Subcutaneous abdominal adipose tissue (tissue), 5 donors: ENCODE measurements around the gene KLF17.
"Not testable (repeated sequence)": the region's sequence is repeated elsewhere in the genome, so short reads cannot be mapped to it uniquely, and the experiment has no call there.

Experiments used
- H3K27ac ChIP-seq: one replicate; pipeline ENCODE4 v1.7.0; 2013; ENCODE audit warnings: low read depth, mild to moderate bottlenecking, inconsistent platforms, low read length, moderate library complexity
- H3K27me3 ChIP-seq, 5 donors: one replicate each; pipeline ENCODE4 v1.7.0; 2013; ENCODE audit warnings: low read length in 5 of 5, inconsistent platforms in 1 of 5; ENCODE audit not compliant: control insufficient read depth in 5 of 5, insufficient read depth in 4 of 5
- H3K36me3 ChIP-seq, 5 donors: one replicate each; pipeline ENCODE4 v1.7.0; 2013; ENCODE audit warnings: low read length in 5 of 5; ENCODE audit not compliant: control insufficient read depth in 5 of 5, insufficient read depth in 5 of 5
- H3K4me1 ChIP-seq, 5 donors: one replicate each; pipeline ENCODE4 v1.7.0; 2013; ENCODE audit warnings: low read length in 5 of 5, mild to moderate bottlenecking in 3 of 5, moderate library complexity in 1 of 5; ENCODE audit not compliant: control insufficient read depth in 5 of 5, insufficient read depth in 5 of 5
- H3K4me3 ChIP-seq, 5 donors: one replicate each; pipeline ENCODE4 v1.7.0; 2013; ENCODE audit warnings: low read length in 5 of 5, low read depth in 1 of 5
- H3K9ac ChIP-seq, 5 donors: one replicate each; pipeline ENCODE4 v1.7.0; 2013; ENCODE audit warnings: low read length in 5 of 5, mild to moderate bottlenecking in 4 of 5, moderate library complexity in 3 of 5
- H3K9me3 ChIP-seq, 5 donors: one replicate each; pipeline ENCODE4 v1.7.0; 2013; ENCODE audit warnings: low read length in 5 of 5; ENCODE audit not compliant: control insufficient read depth in 5 of 5
- donor health status: healthy.
- donor health status: healthy.
- donor health status: healthy.
- donor health status: healthy.
- donor health status: healthy.

The KLF17 gene

GRCh38 chr1:44105810-44106209 is 12.8 kb upstream of the KLF17 start:
- no peak overlapping the region for H3K27ac ChIP-seq

GRCh38 chr1:44108241-44108640 is 10.4 kb upstream of the KLF17 start:
- no peaks in the 10 kb centered on the region for H3K9me3 ChIP-seq
- H3K9ac ChIP-seq: no peak overlapping the region
- H3K4me1 ChIP-seq: peaks cover 0 to 4% (median 0%) of the 10 kb centered on the region in 5 donors
- H3K36me3 ChIP-seq: no peaks in the 10 kb centered on the region
- H3K27me3 ChIP-seq: peaks cover 0 to 7% (median 2%) of the 10 kb centered on the region in 5 donors
- no peak overlapping the region for H3K4me3 ChIP-seq
- no peak overlapping the region for H3K27ac ChIP-seq

More at GRCh38 chr1:44105810-44106209, 12.8 kb upstream of the KLF17 start:
- H3K9me3 ChIP-seq: no peaks in the 10 kb centered on the region
- no peaks in the 10 kb centered on the region for H3K36me3 ChIP-seq
- H3K27me3 ChIP-seq: peaks cover 0 to 7% (median 2%) of the 10 kb centered on the region in 5 donors
- H3K4me1 ChIP-seq: peaks cover 0 to 4% (median 0%) of the 10 kb centered on the region in 5 donors
- H3K4me3 ChIP-seq: no peak overlapping the region
- H3K9ac ChIP-seq: no peak overlapping the region

- H3K27ac ChIP-seq: no peak overlapping the region
- H3K27me3 ChIP-seq: peaks cover 0 to 4% (median 2%) of the 10 kb centered on the region in 5 donors
- H3K36me3 ChIP-seq: no peaks in the 10 kb centered on the region
- no peaks in the 10 kb centered on the region for H3K4me1 ChIP-seq
- H3K9ac ChIP-seq: no peak overlapping the region
- no peak overlapping the region for H3K4me3 ChIP-seq
- H3K9me3 ChIP-seq: no peaks in the 10 kb centered on the region
Measured at GRCh38 chr1:44108971-44109370, 9.7 kb upstream of the KLF17 start.

GRCh38 chr1:44110916-44111315 is 7.7 kb upstream of the KLF17 start:
- H3K9me3 ChIP-seq: no peaks in the 10 kb centered on the region
- no peak overlapping the region for H3K4me3 ChIP-seq
- no peak overlapping the region for H3K27ac ChIP-seq
- H3K9ac ChIP-seq: no peak overlapping the region
- no peaks in the 10 kb centered on the region for H3K36me3 ChIP-seq
- no peaks in the 10 kb centered on the region for H3K4me1 ChIP-seq
- peaks cover 0 to 3% (median 2%) of the 10 kb centered on the region in 5 donors for H3K27me3 ChIP-seq

- no peaks in the 10 kb centered on the region for H3K9me3 ChIP-seq
- H3K36me3 ChIP-seq: no peaks in the 10 kb centered on the region
- H3K27ac ChIP-seq: no peak overlapping the region
- H3K4me3 ChIP-seq: no peak overlapping the region
- H3K4me1 ChIP-seq: no peaks in the 10 kb centered on the region
- no peaks in the 10 kb centered on the region for H3K27me3 ChIP-seq
- H3K9ac ChIP-seq: no peak overlapping the region
Measured at GRCh38 chr1:44111861-44112260, 6.8 kb upstream of the KLF17 start.

- H3K4me1 ChIP-seq: no peaks in the 10 kb centered on the region
- H3K9ac ChIP-seq: no peak overlapping the region
- no peaks in the 10 kb centered on the region for H3K9me3 ChIP-seq
- H3K4me3 ChIP-seq: no peak overlapping the region
- H3K27ac ChIP-seq: no peak overlapping the region
- H3K27me3 ChIP-seq: no peaks in the 10 kb centered on the region
- H3K36me3 ChIP-seq: no peaks in the 10 kb centered on the region
Measured at GRCh38 chr1:44112486-44112885, 6.1 kb upstream of the KLF17 start.

DNA sequence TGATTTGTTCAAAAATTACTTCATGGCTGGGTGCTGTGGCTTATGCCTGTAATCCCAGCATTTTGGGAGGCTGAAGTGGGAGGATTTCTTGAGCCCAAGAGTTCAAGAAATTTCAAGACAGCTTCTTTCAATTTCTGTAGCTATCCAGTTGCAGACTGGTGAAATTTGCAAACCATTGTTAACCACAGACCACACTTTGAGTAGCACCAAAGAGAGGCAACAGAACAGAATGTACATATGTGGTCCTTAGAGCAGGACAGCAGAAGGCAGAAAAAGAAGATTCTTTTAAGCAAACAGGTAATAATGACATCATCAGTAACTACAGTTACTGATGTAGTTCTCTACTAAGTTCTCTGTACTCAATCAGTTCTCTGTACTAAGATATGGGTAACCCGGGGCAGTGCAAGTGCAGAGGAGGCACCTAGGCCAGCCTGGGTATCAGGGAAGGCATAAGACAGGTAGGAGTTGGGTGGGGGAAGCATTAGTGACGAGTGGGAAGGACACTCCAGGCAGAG is 5.5 kb upstream of the KLF17 start:
- H3K4me1 ChIP-seq: no peaks in the 10 kb centered on the region
- no peaks in the 10 kb centered on the region for H3K9me3 ChIP-seq
- H3K27ac ChIP-seq: no peak overlapping the region
- no peaks in the 10 kb centered on the region for H3K36me3 ChIP-seq
- no peak overlapping the region for H3K9ac ChIP-seq
- no peaks in the 10 kb centered on the region for H3K27me3 ChIP-seq
- H3K4me3 ChIP-seq: no peak overlapping the region

GRCh38 chr1:44114098-44114497 is 4.5 kb upstream of the KLF17 start:
- no peaks in the 10 kb centered on the region for H3K27me3 ChIP-seq
- H3K4me3 ChIP-seq: no peak overlapping the region
- no peaks in the 10 kb centered on the region for H3K36me3 ChIP-seq
- no peaks in the 10 kb centered on the region for H3K9me3 ChIP-seq
- no peaks in the 10 kb centered on the region for H3K4me1 ChIP-seq
- H3K27ac ChIP-seq: no peak overlapping the region
- no peak overlapping the region for H3K9ac ChIP-seq

GRCh38 chr1:44117272-44117671 is 1.3 kb upstream of the KLF17 start:
- not testable (repeated sequence) for H3K9me3 ChIP-seq, H3K27ac ChIP-seq, H3K4me1 ChIP-seq, H3K27me3 ChIP-seq, H3K4me3 ChIP-seq, H3K9ac ChIP-seq, H3K36me3 ChIP-seq

DNA sequence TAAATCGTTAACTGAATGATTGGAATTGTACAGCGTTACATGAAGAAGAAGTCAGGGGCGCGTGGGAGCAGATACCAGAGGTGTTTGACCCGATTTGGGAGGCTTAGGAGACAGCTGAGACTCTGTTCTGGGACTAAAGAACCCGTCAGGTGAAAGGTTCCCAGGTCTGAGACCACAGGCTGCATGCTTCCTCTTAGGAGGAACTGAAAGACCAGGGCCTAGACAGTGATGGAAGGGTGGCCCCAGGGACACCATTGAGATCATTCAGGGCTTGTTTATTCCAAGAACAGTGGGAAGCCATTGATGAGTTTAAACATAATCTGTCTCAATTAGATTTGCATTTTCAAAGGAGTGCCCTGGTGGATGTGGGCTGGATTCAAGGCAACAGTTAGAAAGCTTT is 904 bp downstream of the KLF17 start:
- no peaks in the 10 kb centered on the region for H3K27me3 ChIP-seq
- H3K36me3 ChIP-seq: no peaks in the 10 kb centered on the region
- no peaks in the 10 kb centered on the region for H3K9me3 ChIP-seq
- no peak overlapping the region for H3K4me3 ChIP-seq
- no peak overlapping the region for H3K9ac ChIP-seq
- H3K4me1 ChIP-seq: no peaks in the 10 kb centered on the region
- H3K27ac ChIP-seq: no peak overlapping the region
